Adrenal gland (tissue), 5 donors: ENCODE measurements around the gene PRSS12.

ENCODE experiments used
- CTCF ChIP-seq, 6 experiments: fragments of 450-650 bp in 4 of 6; fragments of 200-600 bp in 2 of 6; sonication (generic) in 1 of 6; IDR thresholded peaks; 1 replicate in 5 of 6; 2 replicates in 1 of 6; pipeline versions ENCODE4 v1.5.1 to v1.8.0; 2016 to 2021; ENCODE audit warnings: antibody characterized with exemption in 6 of 6, mild to moderate bottlenecking in 2 of 6, moderate library complexity in 1 of 6
- POLR2A ChIP-seq, 2 donors: fragments of 450-650 bp; IDR thresholded peaks; one replicate each; pipeline ENCODE4 v1.6.1; 2017; ENCODE audit warnings: antibody characterized with exemption in 2 of 2, mild to moderate bottlenecking in 2 of 2, moderate library complexity in 1 of 2
- donor health status: DM: no; HTN: no; CAD: no.

GRCh38 chr4:118284169-118284568 lies 68.6 kb downstream of the PRSS12 start:
- no peak for TF ChIP-seq CTCF (IDR thresholded peaks at IDR 0.05)
- no peak for TF ChIP-seq POLR2A (IDR thresholded peaks at IDR 0.05)
